Amniotic stem cell (primary cell): ENCODE results near the gene AEBP1.

Experiments
- DNase-seq: peaks from one replicate; lab custom pipeline; 2025; lab: John Stamatoyannopoulos, UW

AEBP1 gene

GRCh38 chr7:44067064-44067951 lies 36.8 kb upstream of the AEBP1 start:
- DNase-seq = no peak

- DNase-seq = no peak
Measured at GRCh38 chr7:44068054-44068453, 36.1 kb upstream of the AEBP1 start.

GRCh38 chr7:44071726-44072363 lies 32.3 kb upstream of the AEBP1 start:
- no peak for DNase-seq

- peak; percentile 93 for DNase-seq
Measured at GRCh38 chr7:44072364-44073231, 31.5 kb upstream of the AEBP1 start.

GRCh38 chr7:44073664-44074348 lies 30.3 kb upstream of the AEBP1 start:
- no peak for DNase-seq

GRCh38 chr7:44074349-44074695 lies 29.8 kb upstream of the AEBP1 start:
- no peak for DNase-seq

- no peak for DNase-seq
Measured at GRCh38 chr7:44075296-44076075, 28.7 kb upstream of the AEBP1 start.

- no peak for DNase-seq
Measured at GRCh38 chr7:44076101-44076895, 27.8 kb upstream of the AEBP1 start.

- DNase-seq = no peak
Measured at GRCh38 chr7:44077061-44077460, 27.1 kb upstream of the AEBP1 start.

- no peak for DNase-seq
Measured at GRCh38 chr7:44077681-44078091, 26.5 kb upstream of the AEBP1 start.

- DNase-seq = no peak
Measured at GRCh38 chr7:44078521-44078920, 25.6 kb upstream of the AEBP1 start.

GRCh38 chr7:44079331-44080021 lies 24.7 kb upstream of the AEBP1 start:
- no peak for DNase-seq

GRCh38 chr7:44080118-44080517 lies 24.0 kb upstream of the AEBP1 start:
- no peak for DNase-seq

- no peak for DNase-seq
Measured at GRCh38 chr7:44080686-44081265, 23.4 kb upstream of the AEBP1 start.

- DNase-seq = no peak
Measured at GRCh38 chr7:44081266-44081748, 22.8 kb upstream of the AEBP1 start.

GRCh38 chr7:44082541-44083207 lies 21.5 kb upstream of the AEBP1 start:
- DNase-seq = peak; percentile 98

GRCh38 chr7:44083796-44084195 lies 20.3 kb upstream of the AEBP1 start:
- no peak for DNase-seq

GRCh38 chr7:44084701-44085100 lies 19.4 kb upstream of the AEBP1 start:
- no peak for DNase-seq

- DNase-seq = no peak
Measured at GRCh38 chr7:44085546-44085945, 18.6 kb upstream of the AEBP1 start.
